ENCODE measurements around the gene MTFMT.
A peak's percentile ranks its signal among the peaks of the same experiment; 100 is the strongest.
"Not testable (repeated sequence)": the region's sequence is repeated elsewhere in the genome, so short reads cannot be mapped to it uniquely, and the experiment has no call there.

The MTFMT gene

DNA sequence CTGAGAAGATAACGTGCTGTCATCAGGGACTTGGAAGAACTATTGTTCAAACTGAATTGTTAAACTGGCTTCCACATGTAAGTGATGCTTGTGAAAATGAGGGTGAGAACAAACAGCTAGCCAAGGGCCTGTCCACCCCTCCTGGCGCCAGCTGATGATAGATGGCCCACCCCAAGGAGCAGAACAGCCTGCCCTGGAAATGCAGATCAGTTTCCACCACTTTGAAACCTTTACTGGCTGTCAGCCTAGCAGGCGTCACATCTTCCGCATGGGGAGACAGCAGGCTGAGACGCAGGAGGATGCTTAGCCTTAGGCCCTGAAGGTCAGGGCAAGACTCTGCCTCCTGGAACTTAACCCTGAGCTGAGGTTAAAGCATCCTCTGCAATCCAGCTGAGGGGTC, 9.4 kb upstream of the MTFMT start:
- DNase-seq (ENCODE audit: low read depth in 2 of 2) = no peak

- no peak for DNase-seq (ENCODE audit: low read depth in 2 of 2)
These were observed 9.0 kb upstream of the MTFMT start for GRCh38 chr15:65038428-65038827.

GRCh38 chr15:65037309-65037708, 7.9 kb upstream of the MTFMT start:
- DNase-seq (ENCODE audit: low read depth in 2 of 2) = no peak

DNA sequence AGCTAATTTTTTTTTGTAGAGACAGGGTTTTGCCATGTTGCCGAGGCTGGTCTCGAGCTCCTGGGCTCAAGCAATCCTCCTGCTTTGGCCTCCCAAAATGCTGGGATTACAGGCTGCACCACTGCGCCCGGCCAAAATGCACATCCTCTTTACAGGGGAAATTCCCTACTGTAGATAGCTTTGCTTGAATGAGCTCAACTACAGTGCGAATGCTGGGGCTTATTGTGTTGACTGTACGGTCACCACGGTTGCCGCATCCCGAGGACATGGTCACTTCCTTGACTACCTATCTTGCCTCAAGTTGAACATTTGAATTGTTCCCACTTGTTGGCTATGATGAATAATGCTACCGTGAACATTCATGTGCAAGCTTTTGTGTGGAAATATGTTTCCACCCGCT, 5.3 kb upstream of the MTFMT start:
- DNase-seq (ENCODE audit: low read depth in 2 of 2) = no peak

- no peak for DNase-seq (ENCODE audit: low read depth in 2 of 2)
These were observed 4.3 kb upstream of the MTFMT start for GRCh38 chr15:65033659-65034269.

- DNase-seq (ENCODE audit: low read depth in 2 of 2) = peak; percentile 29 to 32
These were observed 3.5 kb upstream of the MTFMT start for GRCh38 chr15:65032801-65033537.

DNA sequence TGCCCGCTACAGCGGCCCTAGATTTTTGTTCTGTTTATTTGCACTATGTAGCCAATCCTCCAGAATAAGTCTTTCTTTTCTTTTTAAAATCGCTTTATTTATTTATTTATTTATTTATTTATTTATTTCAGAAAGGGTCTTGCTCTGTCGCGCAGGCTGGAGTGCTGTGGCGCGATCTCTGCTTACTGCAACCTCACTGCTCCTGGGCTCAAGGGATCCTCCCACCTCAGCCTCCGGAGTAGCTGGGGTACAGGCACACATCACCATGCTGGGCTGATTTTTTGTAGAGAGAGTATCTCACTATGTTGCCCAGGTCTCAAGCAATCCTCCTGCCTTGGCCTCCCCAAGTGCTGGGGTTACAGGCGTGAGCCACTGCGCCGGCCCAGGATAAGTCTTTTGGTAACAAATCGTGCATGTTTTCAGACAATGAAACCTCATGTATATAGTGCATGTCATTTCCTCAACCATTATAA, 333 bp upstream of the MTFMT start:
- no peak for DNase-seq (ENCODE audit: low read depth in 2 of 2)

DNA sequence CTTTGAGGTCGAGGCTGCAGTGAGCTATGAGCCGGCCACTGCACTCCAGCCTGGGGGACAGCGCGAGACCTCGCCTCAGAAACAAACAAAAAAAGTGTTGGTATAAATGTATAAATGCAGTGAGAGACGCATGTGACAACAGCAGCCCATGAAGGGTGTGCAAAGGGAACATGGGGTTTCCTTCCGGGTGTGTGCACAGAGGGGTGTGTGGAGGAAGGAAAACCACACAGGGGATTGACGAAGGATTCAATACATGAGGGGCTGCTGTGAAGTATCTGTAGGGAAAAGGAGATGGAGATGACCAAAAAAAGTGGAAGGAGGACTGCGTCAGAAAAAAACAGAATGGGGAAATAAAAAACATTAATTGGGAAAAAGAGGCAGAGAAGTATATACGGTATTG, 1.1 kb downstream of the MTFMT start:
- DNase-seq (ENCODE audit: low read depth in 2 of 2) = no peak

- DNase-seq (ENCODE audit: low read depth in 2 of 2) = no peak
These were observed 1.8 kb downstream of the MTFMT start for GRCh38 chr15:65027593-65027992.

- no peak for DNase-seq (ENCODE audit: low read depth in 2 of 2)
These were observed 2.7 kb downstream of the MTFMT start for GRCh38 chr15:65026756-65027155.

- DNase-seq (ENCODE audit: low read depth in 2 of 2) = no peak
These were observed 8.0 kb downstream of the MTFMT start for GRCh38 chr15:65021488-65021887.

DNA sequence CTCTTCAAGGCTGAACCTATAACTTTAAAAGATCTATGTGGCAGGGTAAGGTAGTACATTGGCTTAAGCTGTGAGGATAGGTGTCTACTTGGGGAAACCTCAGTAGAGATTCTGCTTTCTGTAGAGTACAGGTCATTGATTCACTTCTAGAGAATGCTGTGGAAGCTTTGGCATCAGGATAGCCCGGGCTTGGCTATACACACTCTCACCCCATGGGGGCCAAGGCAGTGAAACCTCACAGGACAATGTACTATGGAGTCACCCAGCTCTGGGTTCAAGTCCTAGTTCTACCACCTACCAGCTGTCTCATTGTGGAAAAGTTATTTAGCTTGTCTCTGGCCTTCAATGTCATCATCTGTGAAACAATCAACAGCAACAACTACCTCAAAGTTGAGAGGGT, 9.0 kb downstream of the MTFMT start:
- no peak for DNase-seq (ENCODE audit: low read depth in 2 of 2)

DNA sequence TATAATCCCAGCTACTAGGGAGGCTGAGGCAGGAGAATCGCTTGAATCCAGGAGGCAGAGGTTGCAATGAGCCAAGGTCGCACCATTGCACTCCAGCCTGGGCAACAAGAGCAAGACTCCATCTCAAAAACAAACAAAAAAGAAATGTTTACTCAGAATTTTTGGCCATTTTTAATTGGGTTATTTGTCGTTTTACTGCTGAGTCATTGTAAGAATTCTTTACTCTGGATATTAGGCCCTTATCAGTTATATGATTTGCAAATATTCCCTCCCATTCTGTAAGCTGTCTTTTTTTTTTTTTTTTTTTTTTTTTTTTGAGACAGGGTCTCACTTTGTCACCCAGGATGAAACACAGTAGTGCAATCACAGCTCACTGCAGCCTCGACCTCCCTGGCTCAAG, 18.2 kb downstream of the MTFMT start:
- not testable (repeated sequence) for DNase-seq (ENCODE audit: low read depth in 2 of 2)

DNA sequence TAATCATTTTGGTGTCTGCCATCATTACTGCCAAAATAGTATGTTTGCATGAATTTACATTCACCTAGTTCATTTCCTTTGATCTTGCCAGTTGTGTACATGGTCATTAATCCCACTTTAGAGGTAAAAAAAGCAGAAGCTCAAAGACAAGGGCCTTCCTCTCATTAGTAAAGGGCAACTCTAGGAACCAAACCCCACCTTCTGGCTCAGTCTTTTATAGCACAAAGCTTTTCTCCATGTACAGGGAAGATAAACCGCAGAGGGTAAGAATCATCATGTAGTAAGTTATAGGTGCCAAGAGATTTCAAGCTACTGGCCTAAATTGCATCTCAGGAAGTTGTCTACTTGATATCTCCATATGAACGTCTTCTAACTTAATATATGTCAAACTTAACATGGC, 20.5 kb downstream of the MTFMT start:
- DNase-seq (ENCODE audit: low read depth in 2 of 2) = no peak

DNA sequence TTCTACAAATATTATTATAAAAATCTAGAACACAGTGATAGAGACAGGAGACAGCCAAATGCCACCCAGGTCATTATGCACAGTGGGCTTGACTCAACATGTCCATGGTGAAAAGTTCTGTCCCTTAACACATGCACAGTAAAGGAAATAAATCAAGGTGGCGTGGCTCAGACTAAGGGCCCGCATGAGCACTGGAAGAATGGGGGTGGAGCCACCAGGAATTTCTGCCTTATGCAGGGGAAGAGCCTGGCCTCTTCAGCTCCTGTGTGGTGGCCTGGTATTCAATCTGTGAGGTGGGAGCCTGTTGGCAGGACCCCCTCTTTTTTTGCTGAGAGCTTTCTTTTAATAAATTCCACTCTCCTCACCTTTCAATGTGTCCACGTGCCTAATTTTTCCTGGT, 22.6 kb downstream of the MTFMT start:
- DNase-seq (ENCODE audit: low read depth in 2 of 2) = no peak

DNA sequence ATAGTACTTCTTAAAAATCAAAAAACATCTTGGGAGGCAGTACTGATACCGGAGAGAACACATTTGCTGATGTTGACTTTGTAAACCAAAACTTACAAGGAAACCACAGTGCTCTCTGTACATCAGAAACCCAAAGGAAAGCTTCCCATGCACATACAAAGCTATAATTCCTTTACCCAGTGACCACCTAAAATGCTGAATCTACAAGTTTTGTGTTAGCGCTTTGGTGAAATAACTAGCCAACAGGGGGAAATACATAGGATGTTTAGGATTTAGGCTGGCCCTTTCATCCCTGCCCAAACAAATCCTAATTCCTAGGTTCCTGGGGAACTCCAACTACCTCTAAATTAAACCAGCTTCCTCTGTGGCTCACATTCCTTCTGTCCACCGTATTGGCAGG, 24.4 kb downstream of the MTFMT start:
- DNase-seq (ENCODE audit: low read depth in 2 of 2) = no peak

DNA sequence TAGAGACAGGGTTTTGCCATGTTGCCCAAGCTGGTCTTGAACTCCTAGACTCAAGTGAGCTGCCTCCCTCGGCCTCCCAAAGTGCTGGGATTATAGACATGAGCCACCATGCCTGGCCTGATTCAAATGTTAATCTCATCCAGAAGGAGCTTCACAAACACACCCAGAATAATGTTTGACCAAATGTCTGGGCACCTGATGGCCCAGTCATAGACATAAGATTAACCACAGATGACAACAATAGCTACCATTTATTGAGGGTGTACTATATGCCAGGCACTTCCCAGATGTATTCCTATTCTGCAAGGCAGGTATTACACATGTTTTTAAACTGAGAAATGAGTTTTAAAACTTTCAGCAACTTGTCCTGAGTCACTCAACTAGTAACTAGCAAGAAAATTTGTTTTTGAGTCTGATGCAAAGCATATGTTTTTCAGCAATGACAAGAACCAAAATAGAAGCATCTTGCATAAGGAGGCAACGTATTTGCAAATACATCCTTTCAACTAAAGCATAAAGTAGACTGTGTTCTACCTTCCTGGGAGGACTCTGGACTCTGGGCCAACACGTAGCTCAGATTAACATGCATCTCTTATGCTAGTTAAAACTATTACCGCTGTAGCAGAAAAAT, 31.6 kb downstream of the MTFMT start:
- no peak for DNase-seq (ENCODE audit: low read depth in 2 of 2)

DNA sequence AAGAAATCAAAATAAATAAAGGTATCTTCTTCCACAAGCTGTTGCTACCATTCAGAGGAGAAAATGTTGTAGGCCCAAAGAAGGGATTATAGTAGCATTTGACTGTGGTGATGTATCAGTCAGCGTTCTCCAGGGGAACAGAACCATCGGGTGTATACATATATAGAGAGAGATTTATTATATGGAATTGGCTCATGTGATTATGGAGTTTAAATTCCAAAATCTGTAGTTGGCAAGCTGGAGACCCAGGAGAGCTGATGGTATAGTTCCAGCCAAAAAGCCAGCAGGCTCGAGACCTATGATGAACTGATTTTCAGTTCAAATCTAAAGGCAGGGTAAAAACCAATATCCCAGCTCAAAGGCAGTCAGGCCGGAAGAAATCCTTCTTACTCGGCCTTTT, 32.4 kb downstream of the MTFMT start:
- DNase-seq (ENCODE audit: low read depth in 2 of 2) = no peak

DNA sequence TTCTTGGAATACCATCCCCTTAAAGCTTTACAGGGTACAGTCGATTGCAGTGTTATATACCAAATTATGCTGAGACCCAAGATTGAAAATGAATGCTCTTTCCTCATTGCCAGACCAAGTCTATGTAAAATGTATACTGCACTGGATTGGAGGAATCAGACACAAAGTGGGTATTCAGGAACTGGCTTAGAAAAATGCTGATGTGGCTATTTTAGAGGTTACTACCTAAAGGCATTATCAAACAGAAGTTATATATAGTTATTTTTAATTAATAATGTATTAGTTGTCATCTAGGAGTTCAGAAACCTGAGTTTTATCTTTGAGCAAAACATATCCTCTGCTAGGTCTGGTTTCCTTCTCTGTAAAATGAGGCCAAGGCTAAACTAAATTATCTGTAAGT, 36.1 kb downstream of the MTFMT start:
- DNase-seq (ENCODE audit: low read depth in 2 of 2) = no peak

- no peak for DNase-seq (ENCODE audit: low read depth in 2 of 2)
These were observed 37.8 kb downstream of the MTFMT start for GRCh38 chr15:64991536-64992135.

- DNase-seq (ENCODE audit: low read depth in 2 of 2) = no peak
These were observed 39.3 kb downstream of the MTFMT start for GRCh38 chr15:64990168-64990470.

DNA sequence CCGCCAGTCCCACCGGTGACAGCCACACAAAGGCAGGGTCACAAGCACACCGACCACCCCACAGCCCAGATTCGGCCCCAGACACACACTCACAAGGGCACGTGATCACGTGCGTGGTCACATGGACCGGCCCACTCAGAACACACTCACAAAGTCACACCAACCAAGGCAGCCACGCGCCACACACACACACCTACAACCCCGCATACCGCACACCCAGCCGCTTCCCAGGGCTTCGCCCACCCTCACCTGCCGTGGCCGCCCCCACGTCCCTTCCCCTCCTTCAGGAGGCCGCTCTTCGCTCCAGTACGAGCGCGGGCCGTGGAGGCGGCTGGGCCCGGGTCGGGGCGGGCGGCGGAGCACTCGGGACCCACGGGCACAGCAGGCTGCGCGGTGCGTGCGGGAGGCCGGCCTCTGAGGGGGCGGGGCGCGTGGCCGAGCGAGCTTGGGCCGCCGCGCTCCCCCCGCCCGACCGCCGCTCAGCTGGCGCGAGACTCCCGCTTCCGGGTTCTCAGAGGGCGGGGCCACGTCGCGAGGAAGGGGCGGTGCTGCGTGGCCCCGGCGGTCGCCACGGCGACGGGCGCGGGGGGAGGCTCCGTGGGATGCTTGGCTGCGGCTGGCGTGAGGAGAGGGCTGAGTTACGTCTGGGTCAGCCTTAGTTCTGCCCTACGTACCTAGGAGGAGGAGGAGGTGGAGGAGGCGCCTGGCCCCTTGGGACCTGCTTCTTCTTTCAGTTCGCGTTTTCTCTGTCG, 39.8 kb downstream of the MTFMT start, which contains the start of gene SPG21:
SPG21 (minus strand) TSS at position 499 of the 752 bp plus-strand sequence. CDS start 6,345 bp downstream, outside the sequence.
- peak; percentile 75 to 88 for DNase-seq (ENCODE audit: low read depth in 2 of 2)

All from stimulated activated CD4-positive, alpha-beta T cell treated with anti-CD3 and anti-CD28 coated beads, Interleukin-15, amount 100 ng/mL, for 48 hours (primary cell).